HUES6 (cell line): Measurements from ENCODE around the gene TNS3.

ENCODE experiments used
- H3K27ac ChIP-seq: 2 replicates; pipeline ENCODE4 v1.7.0; 2013; ENCODE audit warnings: low read depth, mild to moderate bottlenecking, low read length, inconsistent platforms
- H3K27me3 ChIP-seq: 2 replicates; pipeline ENCODE4 v1.6.1; 2013; ENCODE audit warnings: low read length; ENCODE audit not compliant: control insufficient read depth, insufficient read depth
- H3K36me3 ChIP-seq: 2 replicates; pipeline ENCODE4 v1.6.1; 2013; ENCODE audit warnings: low read length; ENCODE audit not compliant: control insufficient read depth, insufficient read depth
- H3K4me1 ChIP-seq: 2 replicates; pipeline ENCODE4 v1.6.1; 2013; ENCODE audit warnings: low read length; ENCODE audit not compliant: control insufficient read depth, insufficient read depth
- H3K4me3 ChIP-seq: 2 replicates; pipeline ENCODE4 v1.5.1; 2013; ENCODE audit warnings: low read depth, low read length
- H3K9ac ChIP-seq: one replicate; pipeline ENCODE4 v1.6.1; 2013; ENCODE audit warnings: mild to moderate bottlenecking, low read length
- H3K9me3 ChIP-seq: 2 replicates; pipeline ENCODE4 v1.6.1; 2013; ENCODE audit warnings: low read depth, low read length; ENCODE audit not compliant: control insufficient read depth, insufficient read depth

Gene TNS3

GRCh38 chr7:47516985-47517600, 64.8 kb downstream of the TNS3 start:
- H3K36me3 ChIP-seq, result no peaks in the 10 kb centered on the region

GRCh38 chr7:47516386-47516785, 65.5 kb downstream of the TNS3 start:
- H3K36me3 ChIP-seq, result no peaks in the 10 kb centered on the region

More at GRCh38 chr7:47516985-47517600, 64.8 kb downstream of the TNS3 start:
- Histone ChIP-seq H3K4me3 (no peak overlapping the region), H3K9ac (no peak overlapping the region), H3K9me3 (no peaks in the 10 kb centered on the region), H3K27ac (no peak overlapping the region; the same call in 1 of the 2 replicates), H3K27me3 (no peaks in the 10 kb centered on the region), H3K4me1 (peaks cover 30% of the 10 kb centered on the region)

GRCh38 chr7:47515305-47515834, 66.5 kb downstream of the TNS3 start:
- peaks cover 19% of the 10 kb centered on the region for H3K4me1 ChIP-seq
- H3K27ac ChIP-seq, result no peak overlapping the region
- no peaks in the 10 kb centered on the region for H3K36me3 ChIP-seq

More at GRCh38 chr7:47516386-47516785, 65.5 kb downstream of the TNS3 start:
- H3K4me3 ChIP-seq, result no peak overlapping the region
- no peak overlapping the region for H3K27ac ChIP-seq
- no peaks in the 10 kb centered on the region for H3K9me3 ChIP-seq
- H3K9ac ChIP-seq, result no peak overlapping the region
- no peaks in the 10 kb centered on the region for H3K27me3 ChIP-seq
- peaks cover 29% of the 10 kb centered on the region for H3K4me1 ChIP-seq

GRCh38 chr7:47514818-47515217, 67.1 kb downstream of the TNS3 start:
- no peak overlapping the region for H3K27ac ChIP-seq
- H3K36me3 ChIP-seq, result no peaks in the 10 kb centered on the region; the same call in 1 of the 2 replicates
- peaks cover 14% of the 10 kb centered on the region; the same call in 1 of the 2 replicates for H3K4me1 ChIP-seq
- no peaks in the 10 kb centered on the region for H3K9me3 ChIP-seq
- H3K27me3 ChIP-seq, result no peaks in the 10 kb centered on the region
- no peak overlapping the region for H3K9ac ChIP-seq
- H3K4me3 ChIP-seq, result no peak overlapping the region

More at GRCh38 chr7:47515305-47515834, 66.5 kb downstream of the TNS3 start:
- Histone ChIP-seq H3K9me3 (no peaks in the 10 kb centered on the region), H3K27me3 (no peaks in the 10 kb centered on the region), H3K4me3 (no peak overlapping the region), H3K9ac (no peak overlapping the region)

GRCh38 chr7:47514367-47514766, 67.5 kb downstream of the TNS3 start:
- Histone ChIP-seq H3K27me3 (no peaks in the 10 kb centered on the region), H3K27ac (no peak overlapping the region), H3K4me1 (peaks cover 14% of the 10 kb centered on the region; the same call in 1 of the 2 replicates), H3K4me3 (no peak overlapping the region), H3K9me3 (no peaks in the 10 kb centered on the region), H3K9ac (no peak overlapping the region), H3K36me3 (peaks cover 3% of the 10 kb centered on the region; the same call in 1 of the 2 replicates)

- H3K9ac ChIP-seq, result no peak overlapping the region
- H3K4me3 ChIP-seq, result no peak overlapping the region
- H3K9me3 ChIP-seq, result peaks cover 2% of the 10 kb centered on the region; the same call in 1 of the 2 replicates
- no peak overlapping the region for H3K27ac ChIP-seq
- H3K36me3 ChIP-seq, result peaks cover 6% of the 10 kb centered on the region; the same call in 1 of the 2 replicates
- H3K4me1 ChIP-seq, result peaks cover 14% of the 10 kb centered on the region; the same call in 1 of the 2 replicates
- H3K27me3 ChIP-seq, result no peaks in the 10 kb centered on the region
Measured at GRCh38 chr7:47513741-47514241, 68.1 kb downstream of the TNS3 start.

- Histone ChIP-seq H3K27ac (no peak overlapping the region), H3K27me3 (no peaks in the 10 kb centered on the region), H3K36me3 (peaks cover 6% of the 10 kb centered on the region; the same call in 1 of the 2 replicates), H3K4me3 (no peak overlapping the region), H3K9ac (no peak overlapping the region), H3K4me1 (peaks cover 13% of the 10 kb centered on the region; the same call in 1 of the 2 replicates), H3K9me3 (peaks cover 3% of the 10 kb centered on the region; the same call in 1 of the 2 replicates)
Measured at GRCh38 chr7:47512481-47513176, 69.3 kb downstream of the TNS3 start.

- peaks cover 3% of the 10 kb centered on the region; the same call in 1 of the 2 replicates for H3K9me3 ChIP-seq
Measured at GRCh38 chr7:47511699-47512370, 70.1 kb downstream of the TNS3 start.

GRCh38 chr7:47510786-47511185, 71.1 kb downstream of the TNS3 start:
- Histone ChIP-seq H3K9me3 (peaks cover 3% of the 10 kb centered on the region; the same call in 1 of the 2 replicates), H3K4me1 (peaks cover 7% of the 10 kb centered on the region; the same call in 1 of the 2 replicates), H3K27me3 (no peaks in the 10 kb centered on the region), H3K36me3 (peaks cover 10% of the 10 kb centered on the region; the same call in 1 of the 2 replicates), H3K9ac (no peak overlapping the region), H3K4me3 (no peak overlapping the region), H3K27ac (no peak overlapping the region)

More at GRCh38 chr7:47511699-47512370, 70.1 kb downstream of the TNS3 start:
- H3K4me3 ChIP-seq, result no peak overlapping the region
- H3K4me1 ChIP-seq, result peaks cover 7% of the 10 kb centered on the region; the same call in 1 of the 2 replicates
- no peak overlapping the region for H3K9ac ChIP-seq
- no peak overlapping the region for H3K27ac ChIP-seq
- no peaks in the 10 kb centered on the region for H3K27me3 ChIP-seq
- H3K36me3 ChIP-seq, result peaks cover 6% of the 10 kb centered on the region; the same call in 1 of the 2 replicates

- peaks cover 10% of the 10 kb centered on the region; the same call in 1 of the 2 replicates for H3K36me3 ChIP-seq
Measured at GRCh38 chr7:47510192-47510591, 71.7 kb downstream of the TNS3 start.

More at GRCh38 chr7:47510192-47510591, 71.7 kb downstream of the TNS3 start:
- Histone ChIP-seq H3K27me3 (no peaks in the 10 kb centered on the region), H3K9me3 (peaks cover 3% of the 10 kb centered on the region; the same call in 1 of the 2 replicates), H3K27ac (no peak overlapping the region), H3K9ac (no peak overlapping the region), H3K4me1 (peaks cover 7% of the 10 kb centered on the region; the same call in 1 of the 2 replicates), H3K4me3 (no peak overlapping the region)
